Stimulated activated naive CD8-positive, alpha-beta T cell treated with anti-CD3 and anti-CD28 coated beads, Interleukin-15, Interleukin-2, amounts not matched to agents 100 U/mL and 50 U/mL, for 24 hours (primary cell): ENCODE results near the gene CDX2.
A peak's percentile ranks its signal among the peaks of the same experiment; 100 is the strongest.

Source experiments
- ATAC-seq: fragments of 150-1000 bp; cut with Tn5 transposase; one replicate; pipeline ENCODE4 v1.10.0; 2021
- DNase-seq: peaks from one replicate; pipeline ENCODE4 v3.0.0; 2021

CDX2 gene

GRCh38 chr13:27917121-27917947 lies 51.8 kb downstream of the CDX2 start:
- DNase-seq = peak; percentile 18
- ATAC-seq = no peak

DNA sequence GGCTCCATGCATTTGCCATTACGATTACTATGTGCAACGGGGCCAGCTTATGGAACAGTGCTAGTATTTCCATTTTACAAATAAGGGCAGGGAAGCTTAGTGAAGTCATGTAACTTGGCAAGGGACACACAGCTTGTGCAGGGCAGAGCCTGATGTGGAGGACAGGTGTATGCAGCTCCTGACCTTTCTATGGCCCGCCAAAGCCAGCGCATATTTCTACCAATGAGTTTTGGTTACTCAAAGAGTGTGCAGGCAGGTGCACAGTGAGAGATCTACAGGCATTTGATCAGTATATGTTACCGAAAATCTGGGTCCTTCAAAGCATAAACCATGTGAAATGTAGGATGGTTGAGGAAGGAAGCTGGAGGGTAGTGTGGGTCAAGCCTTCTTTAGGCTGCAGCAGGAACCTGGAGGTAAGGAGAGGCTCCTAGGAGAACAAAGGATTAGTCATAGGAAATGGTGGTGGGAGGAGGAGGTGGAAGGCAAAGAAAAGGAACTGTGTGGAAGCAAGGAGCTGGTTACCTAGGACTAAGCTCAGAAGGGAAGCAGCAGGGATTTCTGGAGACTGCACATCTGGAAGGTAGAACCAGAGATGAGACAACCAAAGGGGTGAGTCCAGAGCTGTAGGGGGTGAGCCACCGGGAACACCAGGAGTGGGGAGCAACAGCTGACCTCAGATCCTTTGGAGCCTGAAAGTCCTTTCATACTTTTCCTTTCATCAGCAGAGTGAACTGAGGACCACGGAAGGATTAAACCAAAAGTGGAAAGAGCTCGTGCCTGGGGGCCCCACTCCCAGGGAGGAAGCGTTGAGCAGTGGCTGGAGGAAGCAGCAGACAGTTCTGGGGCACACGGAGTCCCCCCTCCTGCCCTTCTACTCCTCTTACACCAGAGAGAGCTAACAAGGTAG lies 53.6 kb downstream of the CDX2 start:
- ATAC-seq = no peak
- DNase-seq = no peak

GRCh38 chr13:27913160-27913559 lies 56.0 kb downstream of the CDX2 start:
- ATAC-seq (no peak), DNase-seq (no peak)

DNA sequence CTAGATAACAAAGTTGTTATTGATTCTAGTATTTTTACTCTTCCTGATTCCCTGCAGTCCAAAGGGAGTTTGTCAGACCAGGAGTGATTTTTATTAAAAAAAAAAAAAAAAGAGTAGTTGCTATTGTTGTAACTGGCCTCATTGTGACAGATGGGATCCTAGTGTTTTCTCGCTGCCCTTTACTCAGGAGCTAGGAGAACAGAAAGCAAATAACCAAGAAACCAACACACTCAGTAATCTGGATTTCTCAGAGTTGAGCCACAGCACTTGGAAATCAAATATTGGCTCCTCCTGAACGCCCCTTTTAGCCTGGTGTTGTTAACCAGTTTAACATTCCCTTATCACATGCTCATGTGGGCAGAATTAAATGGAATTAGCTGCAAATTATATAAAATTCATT lies 57.6 kb downstream of the CDX2 start:
- ATAC-seq (no peak), DNase-seq (no peak)
